Colon (tissue), 2 donors: ENCODE measurements around the gene CFAP46.

Experiments
- FAIRE-seq: peaks from 2 replicates; lab custom pipeline; 2012; peaks lifted over from hg19 to GRCh38; lab: Jason Lieb, UNC
- donor health status: control.
- donor health status: control.

Gene CFAP46

GRCh38 chr10:132770061-132771021 is 172.0 kb downstream of the CFAP46 start:
- no peak for FAIRE-seq

DNA sequence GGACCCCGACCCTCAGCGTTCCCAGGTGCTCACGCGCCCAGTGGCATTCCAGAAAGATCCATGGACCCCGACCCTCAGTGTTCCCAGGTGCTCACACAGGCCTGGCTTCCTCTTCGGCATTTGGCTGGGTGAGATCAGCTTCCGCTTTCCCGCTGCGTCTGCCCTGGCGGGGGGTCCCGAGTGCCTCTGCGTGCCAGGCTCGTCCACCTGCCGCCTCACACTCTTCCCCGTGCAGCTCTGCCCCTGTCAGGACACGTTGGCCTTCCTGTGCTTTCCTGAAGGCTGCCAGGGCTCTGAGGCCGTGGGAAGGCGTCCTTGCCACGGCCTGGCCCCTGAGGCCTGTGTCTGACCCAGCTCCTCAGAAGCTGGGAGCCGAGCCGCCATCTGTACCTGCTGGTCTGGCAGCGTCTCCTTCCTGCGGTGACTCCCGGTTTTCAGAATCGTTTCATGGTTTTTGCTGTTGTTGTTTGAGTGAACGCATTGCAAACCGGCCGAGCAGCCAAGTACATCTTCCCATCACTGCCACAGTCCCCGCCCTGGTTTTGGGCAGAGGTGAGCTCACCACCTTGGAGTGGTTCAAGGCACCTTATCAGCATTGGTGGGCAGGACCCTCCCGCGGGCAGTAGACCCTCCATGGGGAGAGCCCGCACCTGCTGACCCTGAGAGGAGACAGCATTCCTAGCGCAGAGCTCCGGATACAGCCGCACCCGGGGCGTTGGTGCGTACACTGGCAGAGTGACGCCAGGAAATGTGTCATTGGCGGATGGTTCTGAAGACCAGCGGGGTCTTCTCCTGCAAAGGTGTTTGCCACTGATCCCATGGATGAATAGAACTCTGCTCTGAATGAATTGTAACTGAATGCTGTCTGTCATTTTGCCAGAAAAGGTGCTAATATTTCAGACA is 173.8 kb downstream of the CFAP46 start:
- FAIRE-seq, result no peak

DNA sequence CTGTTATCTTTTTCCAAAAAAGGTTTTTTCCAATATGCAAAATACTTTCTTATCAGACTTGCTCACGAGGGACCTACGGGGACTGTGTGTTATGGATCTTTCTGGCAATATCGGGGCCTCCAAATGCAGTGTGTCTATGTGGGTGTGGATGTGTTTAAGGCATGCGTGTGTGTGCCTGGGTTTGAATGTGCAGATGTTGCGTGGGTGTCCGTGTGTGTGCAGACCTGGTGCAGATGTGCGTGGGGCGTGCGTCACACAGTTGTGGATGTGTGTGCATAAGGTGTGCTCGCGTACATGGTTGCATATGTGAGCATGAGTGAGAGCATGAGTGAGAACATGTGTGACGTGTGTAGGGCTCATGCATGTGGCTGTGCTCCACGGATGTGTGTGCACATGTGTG is 176.1 kb downstream of the CFAP46 start:
- no peak for FAIRE-seq

GRCh38 chr10:132765435-132765834 is 176.9 kb downstream of the CFAP46 start:
- no peak for FAIRE-seq

DNA sequence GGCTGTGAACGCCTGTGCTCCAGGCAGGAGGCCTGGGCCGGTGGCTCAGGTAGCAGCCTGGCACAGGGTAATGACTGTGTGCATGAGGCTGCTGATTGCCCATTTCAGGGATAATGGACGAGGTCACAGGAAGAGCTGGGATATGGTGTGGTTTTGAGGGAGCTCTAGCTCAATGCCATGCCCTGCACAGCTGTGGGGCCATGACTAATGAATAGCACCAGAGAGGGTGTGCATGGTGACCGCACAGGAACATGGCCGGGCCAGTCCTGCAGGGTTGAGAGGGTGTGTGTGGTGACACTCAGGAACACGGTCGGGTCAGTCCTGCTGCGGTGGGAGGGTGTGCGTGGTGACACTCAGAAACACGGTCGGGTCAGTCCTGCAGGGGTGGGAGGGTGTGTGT is 178.3 kb downstream of the CFAP46 start:
- FAIRE-seq, result no peak

DNA sequence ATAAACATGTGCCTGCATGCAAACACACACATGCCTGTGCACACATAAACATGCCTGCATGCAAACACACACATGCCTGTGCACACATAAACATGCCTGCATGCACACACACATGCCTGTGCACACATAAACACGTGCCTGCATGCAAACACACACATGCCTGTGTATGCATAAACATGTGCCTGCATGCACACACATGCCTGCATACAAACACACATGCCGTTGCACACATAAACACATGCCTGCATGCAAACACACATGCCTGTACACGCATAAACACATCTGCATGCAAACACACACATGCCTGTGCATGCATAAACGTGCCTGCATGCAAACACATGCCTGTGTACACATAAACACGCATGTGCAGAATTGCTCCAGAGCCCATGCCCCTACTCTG is 178.8 kb downstream of the CFAP46 start:
- FAIRE-seq, result no peak

- FAIRE-seq, result no peak
Observed at GRCh38 chr10:132762267-132762666, 180.1 kb downstream of the CFAP46 start.

- FAIRE-seq, result no peak
Observed at GRCh38 chr10:132761395-132762060, 180.8 kb downstream of the CFAP46 start.

GRCh38 chr10:132758865-132759264 is 183.5 kb downstream of the CFAP46 start:
- no peak for FAIRE-seq
